Duodenal mucosa (tissue), 2 donors: Measurements from ENCODE around the gene GNB1.
"Not testable (repeated sequence)": the region's sequence is repeated elsewhere in the genome, so short reads cannot be mapped to it uniquely, and the experiment has no call there.

ENCODE experiments used
- H3K27ac ChIP-seq: one replicate; pipeline ENCODE4 v1.7.0; 2013; ENCODE audit warnings: low read depth, low read length
- H3K27me3 ChIP-seq, 2 donors: one replicate each; pipeline ENCODE4 v1.7.0; 2013; ENCODE audit warnings: low read length in 2 of 2, control low read depth in 1 of 2; ENCODE audit not compliant: insufficient read depth in 2 of 2, control insufficient read depth in 1 of 2
- H3K36me3 ChIP-seq, 2 donors: one replicate each; pipeline ENCODE4 v1.7.0; 2013; ENCODE audit warnings: low read length in 2 of 2, control low read depth in 1 of 2; ENCODE audit not compliant: insufficient read depth in 2 of 2, control insufficient read depth in 1 of 2
- H3K4me1 ChIP-seq, 2 donors: one replicate each; pipeline ENCODE4 v1.7.0; 2013; ENCODE audit warnings: low read length in 2 of 2, control low read depth in 1 of 2; ENCODE audit not compliant: insufficient read depth in 2 of 2, control insufficient read depth in 1 of 2
- H3K4me3 ChIP-seq, 2 donors: one replicate each; pipeline ENCODE4 v1.7.0; 2013; ENCODE audit warnings: low read length in 2 of 2, low read depth in 1 of 2
- H3K9ac ChIP-seq, 2 donors: one replicate each; pipeline ENCODE4 v1.7.0; 2013; ENCODE audit warnings: low read length in 2 of 2, low read depth in 1 of 2
- H3K9me3 ChIP-seq, 2 donors: one replicate each; pipeline ENCODE4 v1.7.0; 2013; ENCODE audit warnings: low read length in 2 of 2, control low read depth in 1 of 2; ENCODE audit not compliant: control insufficient read depth in 1 of 2

The GNB1 gene

GRCh38 chr1:1746566-1746909, 144.3 kb downstream of the GNB1 start:
- not testable (repeated sequence) for H3K9ac ChIP-seq, H3K4me3 ChIP-seq

GRCh38 chr1:1745651-1746565, 145.0 kb downstream of the GNB1 start:
- peak overlapping the region; percentile 80 for H3K27ac ChIP-seq
- H3K4me1 ChIP-seq, H3K4me3 ChIP-seq, H3K9ac ChIP-seq, H3K27me3 ChIP-seq, H3K36me3 ChIP-seq, H3K9me3 ChIP-seq: not testable (repeated sequence)

More at GRCh38 chr1:1746566-1746909, 144.3 kb downstream of the GNB1 start:
- H3K27me3 ChIP-seq, H3K36me3 ChIP-seq, H3K4me1 ChIP-seq, H3K9me3 ChIP-seq: not testable (repeated sequence)
- H3K27ac ChIP-seq = peak overlapping the region; percentile 80

- H3K36me3 ChIP-seq, H3K27me3 ChIP-seq, H3K9me3 ChIP-seq, H3K4me1 ChIP-seq, H3K4me3 ChIP-seq, H3K27ac ChIP-seq, H3K9ac ChIP-seq: not testable (repeated sequence)
These were observed 148.4 kb downstream of the GNB1 start for GRCh38 chr1:1742529-1742928.

- H3K4me3 ChIP-seq, H3K27me3 ChIP-seq, H3K9ac ChIP-seq, H3K9me3 ChIP-seq, H3K27ac ChIP-seq, H3K4me1 ChIP-seq, H3K36me3 ChIP-seq: not testable (repeated sequence)
These were observed 149.9 kb downstream of the GNB1 start for GRCh38 chr1:1741013-1741412.

DNA sequence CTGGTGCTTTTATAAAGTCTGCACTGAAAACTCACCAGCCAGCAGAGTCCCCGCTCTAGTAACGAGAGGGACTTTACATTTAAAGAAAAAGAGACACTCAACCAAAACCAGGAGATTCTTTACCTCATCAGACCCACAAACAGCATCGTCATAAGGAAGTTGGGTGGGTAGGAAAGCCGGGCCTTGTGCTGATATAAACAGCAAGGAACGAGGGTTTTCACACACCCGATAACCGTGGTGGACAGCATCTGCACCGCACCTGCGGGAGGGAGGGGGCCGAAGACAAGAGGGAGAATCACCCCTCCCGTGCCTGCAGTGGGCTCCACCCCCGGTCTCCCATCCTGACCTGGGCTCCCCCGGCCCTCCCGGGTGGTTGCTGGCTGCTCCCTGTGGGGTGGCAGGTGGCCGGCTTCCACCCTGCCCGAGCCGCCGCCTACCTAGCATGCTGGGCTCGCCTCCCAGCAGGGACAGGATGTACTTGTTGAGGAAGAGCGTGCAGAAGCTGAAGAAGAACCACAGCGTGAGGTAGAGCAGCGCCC, 152.0 kb downstream of the GNB1 start:
- not testable (repeated sequence) for H3K9me3 ChIP-seq, H3K4me3 ChIP-seq, H3K36me3 ChIP-seq, H3K27ac ChIP-seq, H3K9ac ChIP-seq, H3K4me1 ChIP-seq, H3K27me3 ChIP-seq

DNA sequence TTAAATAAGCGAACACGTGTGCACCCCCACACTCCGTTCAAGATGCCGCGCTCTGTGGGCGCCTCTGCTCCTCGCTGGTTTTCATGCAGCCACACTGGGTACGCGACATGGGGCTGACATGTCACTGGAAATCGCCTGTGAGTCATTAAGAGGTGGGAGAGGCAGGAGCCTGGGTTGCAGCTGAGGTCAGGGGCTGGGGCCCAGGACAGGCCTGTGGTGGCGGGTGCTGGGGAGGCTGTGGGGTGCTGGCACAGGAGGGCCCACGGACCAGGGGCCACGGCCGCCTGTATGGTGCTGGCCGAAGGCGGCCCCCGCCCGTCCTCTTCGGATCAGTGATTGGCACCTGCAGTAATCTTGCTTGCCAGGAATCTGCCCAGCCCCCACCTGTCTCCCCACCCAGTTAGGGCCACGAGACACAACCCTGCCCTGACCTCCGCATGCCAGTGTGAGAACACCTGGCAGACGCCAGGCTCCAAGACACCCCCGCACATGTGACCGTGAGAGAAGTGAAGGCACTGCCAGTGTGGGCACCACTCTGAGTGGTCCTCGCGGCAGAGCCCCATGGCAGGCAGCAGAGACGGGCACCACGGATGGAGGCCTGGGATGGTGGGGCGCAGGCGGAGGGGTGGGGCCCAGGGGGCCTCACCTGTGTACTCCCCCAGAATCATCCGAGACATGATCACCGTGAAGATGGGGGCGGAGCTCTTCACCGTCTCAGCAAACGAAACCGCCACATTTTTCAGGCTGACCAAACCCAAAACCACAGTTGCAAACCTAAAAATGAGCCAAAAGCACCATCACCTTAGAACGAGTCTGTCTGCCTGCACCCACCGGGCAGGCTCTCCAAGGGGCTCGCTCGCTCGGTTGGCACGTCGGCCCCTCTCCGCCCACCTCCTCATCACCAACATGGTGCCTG, 153.0 kb downstream of the GNB1 start:
- H3K4me1 ChIP-seq, H3K9ac ChIP-seq, H3K27ac ChIP-seq, H3K36me3 ChIP-seq, H3K9me3 ChIP-seq, H3K27me3 ChIP-seq, H3K4me3 ChIP-seq: not testable (repeated sequence)
